ENCODE measurements around the gene EIF2S1. TPM values are rescaled to one million over a fixed set of nuclear protein-coding genes. Genes with fewer than 3 reads are reported as not detected.
A peak's percentile ranks its signal among the peaks of the same experiment; 100 is the strongest.

EIF2S1 gene
- total and polyA plus RNA-seq, 2 of the 13 experiments (the other 11 are each of a cell fraction or from before 2014, with no cell fraction given): 49.1 to 246 TPM

DNA sequence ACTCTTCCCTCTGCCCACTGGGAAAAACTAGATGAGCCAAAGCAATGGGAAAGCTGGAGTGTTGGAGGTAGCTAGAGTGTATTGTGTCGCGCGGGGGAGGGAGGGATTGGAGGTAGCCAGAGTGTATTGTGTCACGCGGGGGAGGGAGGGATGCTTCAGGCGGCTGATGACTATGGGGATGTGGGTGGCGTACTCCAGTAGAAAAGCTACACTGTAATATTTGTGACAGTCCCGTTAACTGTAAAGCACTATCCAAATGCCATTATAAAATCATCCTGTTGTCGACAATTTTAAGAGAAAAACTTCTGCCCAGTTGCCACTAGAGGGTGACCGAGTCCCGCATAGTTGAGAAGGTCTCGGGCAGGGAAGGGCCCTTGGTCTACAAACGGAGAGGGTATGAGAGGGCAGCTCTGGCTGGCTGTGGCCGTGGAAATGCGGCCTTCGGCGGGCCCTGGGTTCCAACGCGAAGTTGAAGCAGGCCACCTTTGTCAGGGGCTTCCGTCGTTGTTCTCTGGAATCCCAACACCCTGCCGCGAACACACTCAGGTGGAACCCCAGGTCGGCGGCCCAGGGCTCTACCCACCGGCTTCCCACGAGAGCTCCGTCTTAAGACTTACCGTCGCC is 67.0 kb downstream of the EIF2S1 start:
- CTCF ChIA-PET (ENCODE audit: low intra/inter-chr PET ratio, low total read pairs): interaction anchor here (1.3 to 3.8 kb wide), 3 partner anchors 144 to 277 kb away, joined by 3 to 22 read pairs (median 3); no protein-coding TSS in a partner anchor
- FAIRE-seq: peak; percentile 75
- H4K20me1 ChIP-seq (ENCODE audit: insufficient read depth, low read length): no peaks in the 10 kb centered on the region
- no peaks in the 10 kb centered on the region for H3K9me3 ChIP-seq (ENCODE audit: low read length)
- no peak overlapping the region for H3K9ac ChIP-seq (ENCODE audit: insufficient read depth, low read depth, low read length)
- 50% methylated on average over 14 of the region's 30 CpGs for WGBS (ENCODE audit: low lambda C conversion rate)
- H3K4me2 ChIP-seq (ENCODE audit: low read depth, low read length): peak overlapping the region; percentile 71
- peak; percentile 76 for DNase-seq (ENCODE audit: low spot score)
- peaks cover 0 to 6% of the 10 kb centered on the region in 2 experiments; a peak in 2 of 5 replicates for H3K27me3 ChIP-seq (ENCODE audit: control insufficient read depth in 1 of 2, insufficient read depth in 2 of 2, low read length in 2 of 2)
- no peaks in the 10 kb centered on the region for H3K36me3 ChIP-seq (replicated peaks in 1 of 2; ENCODE audit: control insufficient read depth in 1 of 2, insufficient read depth in 2 of 2, low read length in 2 of 2)
- no peak overlapping the region for H2AFZ ChIP-seq (ENCODE audit: low read length)
- peak; percentile 82 for ATAC-seq
- no peak overlapping the region for H3K27ac ChIP-seq (ENCODE audit: extremely low read length, insufficient read depth, low read length)
- H3K4me1 ChIP-seq (ENCODE audit: insufficient read depth, low read length): peaks cover 32% of the 10 kb centered on the region
- in situ Hi-C loops (cut with HindIII; ENCODE audit: extremely low pct_ligation_motif_present, low pct_unique_long_range_greater_than_20kb) (no loop called here), intact Hi-C loops (cut with micrococcal nuclease; ENCODE audit: unreplicated experiment) (loop anchor here (1.0 to 10.0 kb wide), 4 partner anchors 100 to 278 kb away; partner anchors contain the start of gene RDH12)
- POLR2A ChIA-PET: interaction anchor here (1.3 to 2.1 kb wide), 2 partner anchors 41 to 144 kb away, joined by 3 to 9 read pairs; no protein-coding TSS in a partner anchor
- no TSS peak for BruUV-seq (replicated peaks)
- no peaks in the 10 kb centered on the region for H3K79me2 ChIP-seq (ENCODE audit: insufficient read depth, low read length)
- peak overlapping the region in 1 of 3 experiments; percentile 41; a peak in 1 of 6 replicates for H3K4me3 ChIP-seq (replicated peaks in 1 of 3; ENCODE audit: insufficient read depth in 1 of 3, low read depth in 2 of 3, low read length in 3 of 3)
- TF ChIP-seq ZFX (CRISPR knock-in tag; IDR thresholded peaks at IDR 0.05; ENCODE audit: low read depth): peak; percentile 44
- TF ChIP-seq ZNF180 (CRISPR knock-in tag; IDR thresholded peaks at IDR 0.05; ENCODE audit: borderline replicate concordance, low read depth): no peak
- 0 out of 2 replicates have a peak, but pooled peaks have one; percentile 32 for TF ChIP-seq ZNF614 (CRISPR knock-in tag; IDR thresholded peaks at IDR 0.05; ENCODE audit: borderline replicate concordance)
- 0 out of 2 replicates have a peak, but pooled peaks have one; percentile 33 for TF ChIP-seq HOXA5 (CRISPR knock-in tag; IDR thresholded peaks at IDR 0.05)
- peak; percentile 82 for TF ChIP-seq SMC3 (IDR thresholded peaks at IDR 0.05; ENCODE audit: low read length)
- peak; percentile 24; the same call in 1 of the 2 replicates for TF ChIP-seq HNRNPL (IDR thresholded peaks at IDR 0.05; ENCODE audit: low read depth, low read length)
- no peak for TF ChIP-seq SCMH1 (CRISPR knock-in tag; IDR thresholded peaks at IDR 0.05; ENCODE audit: borderline replicate concordance)
- TF ChIP-seq, protein P1, sequence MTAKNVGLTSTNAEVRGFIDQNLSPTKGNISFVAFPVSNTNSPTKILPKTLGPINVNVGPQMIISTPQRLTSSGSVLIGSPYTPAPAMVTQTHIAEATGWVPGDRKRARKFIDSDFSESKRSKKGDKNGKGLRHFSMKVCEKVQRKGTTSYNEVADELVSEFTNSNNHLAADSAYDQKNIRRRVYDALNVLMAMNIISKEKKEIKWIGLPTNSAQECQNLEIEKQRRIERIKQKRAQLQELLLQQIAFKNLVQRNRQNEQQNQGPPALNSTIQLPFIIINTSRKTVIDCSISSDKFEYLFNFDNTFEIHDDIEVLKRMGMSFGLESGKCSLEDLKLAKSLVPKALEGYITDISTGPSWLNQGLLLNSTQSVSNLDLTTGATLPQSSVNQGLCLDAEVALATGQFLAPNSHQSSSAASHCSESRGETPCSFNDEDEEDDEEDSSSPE (CRISPR knock-in tag; IDR thresholded peaks at IDR 0.05): no peak
- TF ChIP-seq MAZ (IDR thresholded peaks at IDR 0.05; ENCODE audit: borderline replicate concordance, low read depth, low read length): no peak
- 0 out of 2 replicates have a peak, but pooled peaks have one; percentile 36 for TF ChIP-seq MAZ (CRISPR knock-in tag; IDR thresholded peaks at IDR 0.05; ENCODE audit: low read depth)
- TF ChIP-seq, protein P2, sequence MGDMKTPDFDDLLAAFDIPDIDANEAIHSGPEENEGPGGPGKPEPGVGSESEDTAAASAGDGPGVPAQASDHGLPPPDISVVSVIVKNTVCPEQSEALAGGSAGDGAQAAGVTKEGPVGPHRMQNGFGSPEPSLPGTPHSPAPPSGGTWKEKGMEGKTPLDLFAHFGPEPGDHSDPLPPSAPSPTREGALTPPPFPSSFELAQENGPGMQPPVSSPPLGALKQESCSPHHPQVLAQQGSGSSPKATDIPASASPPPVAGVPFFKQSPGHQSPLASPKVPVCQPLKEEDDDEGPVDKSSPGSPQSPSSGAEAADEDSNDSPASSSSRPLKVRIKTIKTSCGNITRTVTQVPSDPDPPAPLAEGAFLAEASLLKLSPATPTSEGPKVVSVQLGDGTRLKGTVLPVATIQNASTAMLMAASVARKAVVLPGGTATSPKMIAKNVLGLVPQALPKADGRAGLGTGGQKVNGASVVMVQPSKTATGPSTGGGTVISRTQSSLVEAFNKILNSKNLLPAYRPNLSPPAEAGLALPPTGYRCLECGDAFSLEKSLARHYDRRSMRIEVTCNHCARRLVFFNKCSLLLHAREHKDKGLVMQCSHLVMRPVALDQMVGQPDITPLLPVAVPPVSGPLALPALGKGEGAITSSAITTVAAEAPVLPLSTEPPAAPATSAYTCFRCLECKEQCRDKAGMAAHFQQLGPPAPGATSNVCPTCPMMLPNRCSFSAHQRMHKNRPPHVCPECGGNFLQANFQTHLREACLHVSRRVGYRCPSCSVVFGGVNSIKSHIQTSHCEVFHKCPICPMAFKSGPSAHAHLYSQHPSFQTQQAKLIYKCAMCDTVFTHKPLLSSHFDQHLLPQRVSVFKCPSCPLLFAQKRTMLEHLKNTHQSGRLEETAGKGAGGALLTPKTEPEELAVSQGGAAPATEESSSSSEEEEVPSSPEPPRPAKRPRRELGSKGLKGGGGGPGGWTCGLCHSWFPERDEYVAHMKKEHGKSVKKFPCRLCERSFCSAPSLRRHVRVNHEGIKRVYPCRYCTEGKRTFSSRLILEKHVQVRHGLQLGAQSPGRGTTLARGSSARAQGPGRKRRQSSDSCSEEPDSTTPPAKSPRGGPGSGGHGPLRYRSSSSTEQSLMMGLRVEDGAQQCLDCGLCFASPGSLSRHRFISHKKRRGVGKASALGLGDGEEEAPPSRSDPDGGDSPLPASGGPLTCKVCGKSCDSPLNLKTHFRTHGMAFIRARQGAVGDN (CRISPR knock-in tag; IDR thresholded peaks at IDR 0.05): peak; percentile 34; the same call in 1 of the 2 replicates
- no peak for TF ChIP-seq ETV5 (CRISPR knock-in tag; IDR thresholded peaks at IDR 0.05; ENCODE audit: borderline replicate concordance)
- no peak for TF ChIP-seq NR1H2 (CRISPR knock-in tag; IDR thresholded peaks at IDR 0.05; ENCODE audit: borderline replicate concordance, low read depth)
- no peak for TF ChIP-seq PRPF4 (IDR thresholded peaks at IDR 0.05; ENCODE audit: low read depth, low read length, poor library complexity, severe bottlenecking)
- no peak for TF ChIP-seq ZNF282 (IDR thresholded peaks at IDR 0.05; ENCODE audit: partially characterized antibody)
- peak; percentile 22; the same call in 1 of the 2 replicates for TF ChIP-seq KDM2A (CRISPR knock-in tag; IDR thresholded peaks at IDR 0.05; ENCODE audit: borderline replicate concordance, low read depth)
- TF ChIP-seq ZFY (CRISPR knock-in tag; IDR thresholded peaks at IDR 0.05): peak; percentile 44; the same call in 1 of the 2 replicates
- TF ChIP-seq KAT2B (IDR thresholded peaks at IDR 0.05; ENCODE audit: borderline replicate concordance, low read depth, low read length): no peak
- peak; percentile 90 for TF ChIP-seq STAG1 (CRISPR knock-in tag; IDR thresholded peaks at IDR 0.05)
- TF ChIP-seq ERF (CRISPR knock-in tag; IDR thresholded peaks at IDR 0.05): no peak
